Measurements from ENCODE around the gene ADGRD1.

ADGRD1 gene

DNA sequence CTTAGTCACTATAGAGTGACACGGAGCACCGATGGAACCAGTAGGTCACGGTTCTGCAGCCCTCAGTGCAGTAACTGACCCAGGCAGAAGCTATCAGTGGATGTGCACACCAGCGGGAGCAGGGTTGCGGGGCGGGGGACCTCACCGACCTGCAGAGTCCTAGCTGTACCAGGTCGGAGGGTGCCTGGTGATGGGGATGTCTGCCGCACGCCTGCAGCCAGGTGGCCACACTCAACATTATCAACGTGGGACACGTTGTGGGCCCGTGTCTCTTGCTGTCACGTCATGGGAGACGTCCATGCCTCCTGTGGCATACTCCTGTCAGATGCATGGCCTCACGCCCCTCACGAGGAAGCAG lies 55.2 kb downstream of the ADGRD1 start:
- Histone ChIP-seq H3K79me1 (ENCODE audit: low read length) (no peaks in the 10 kb centered on the region), H2AK5ac (ENCODE audit: low read length) (no peak overlapping the region), H3K27ac (ENCODE audit: low read depth, low read length) (no peak overlapping the region), H3K4me1 (ENCODE audit: control insufficient read depth in 1 of 2, insufficient read depth in 2 of 2, low read length in 2 of 2) (no peaks in the 10 kb centered on the region), H4K12ac (ENCODE audit: low read depth, low read length) (no peak overlapping the region), H2BK12ac (ENCODE audit: low read length) (no peak overlapping the region), H3K4me3 (ENCODE audit: low read depth, low read length) (no peak overlapping the region), H2BK120ac (ENCODE audit: insufficient read depth, low read length, poor library complexity) (no peak overlapping the region), H3K9me3 (ENCODE audit: insufficient read depth, low read depth, low read length) (peaks cover 3% of the 10 kb centered on the region), H4K91ac (ENCODE audit: low read depth, low read length) (no peak overlapping the region), H3K79me2 (ENCODE audit: control insufficient read depth, insufficient read depth, low read length, poor library complexity) (peaks cover 1% of the 10 kb centered on the region), H2AFZ (ENCODE audit: insufficient read depth, low read length, poor library complexity) (no peak overlapping the region), H3K23ac (ENCODE audit: low read length) (no peak overlapping the region), H3K14ac (ENCODE audit: low read length) (no peak overlapping the region), H3K27me3 (ENCODE audit: insufficient read depth, low read length) (no peaks in the 10 kb centered on the region), H3K4ac (ENCODE audit: low read depth, low read length) (no peak overlapping the region), H3K36me3 (ENCODE audit: control insufficient read depth in 1 of 2, insufficient read depth in 2 of 2, low read length in 2 of 2) (no peaks in the 10 kb centered on the region), H3K4me2 (ENCODE audit: low read length) (no peak overlapping the region), H3K9ac (ENCODE audit: low read length) (no peak overlapping the region), H4K8ac (ENCODE audit: low read depth, low read length) (no peak overlapping the region), H3K18ac (ENCODE audit: low read length) (no peak overlapping the region), H2BK5ac (ENCODE audit: low read depth, low read length, poor library complexity) (no peak overlapping the region)
- DNase-seq, result no peak
- WGBS (ENCODE audit: extremely low coverage, insufficient coverage, insufficient read length), result no CpG with 5 or more reads among the region's 17 CpGs

DNA sequence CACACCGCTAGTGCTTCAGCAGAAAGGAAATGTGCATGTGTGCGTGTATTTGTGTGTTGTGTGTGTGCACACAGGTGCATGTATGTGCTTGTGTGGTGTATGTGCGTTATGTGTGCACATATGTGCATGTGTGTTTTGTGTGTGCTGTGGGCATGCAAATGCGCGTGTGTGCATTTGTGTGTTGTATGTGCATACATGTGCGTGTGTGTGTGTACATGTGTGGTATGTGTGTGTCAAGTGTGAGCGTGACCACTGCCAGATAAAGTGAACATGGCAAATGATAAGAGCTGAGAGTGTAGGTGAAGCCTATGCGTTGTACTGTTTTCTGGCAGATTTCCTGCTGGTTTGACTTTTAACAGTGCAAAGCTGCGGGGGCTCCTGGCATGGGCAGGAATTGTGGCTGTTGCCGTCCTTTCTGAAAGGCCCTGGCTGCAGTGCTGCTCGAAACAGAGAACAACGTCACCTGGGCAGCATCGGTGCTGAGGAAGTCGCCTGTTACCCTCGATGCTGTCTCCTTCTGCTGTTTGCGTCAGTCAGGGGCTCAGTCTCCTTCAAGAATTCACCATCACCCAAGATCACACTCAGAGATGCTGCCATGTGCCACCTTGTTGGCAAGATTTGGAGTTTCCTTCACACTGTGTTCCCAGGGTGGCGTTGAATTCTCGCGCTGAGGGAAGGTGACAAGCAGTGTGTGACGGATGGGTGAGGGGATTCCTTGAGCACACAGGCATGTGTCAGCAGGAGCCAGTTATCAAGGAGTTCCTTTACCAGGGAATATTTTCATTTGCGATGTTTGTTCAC lies 56.1 kb downstream of the ADGRD1 start:
- DNase-seq, result no peak
- Histone ChIP-seq H4K8ac (ENCODE audit: low read depth, low read length) (no peak overlapping the region), H3K4me1 (ENCODE audit: control insufficient read depth in 1 of 2, insufficient read depth in 2 of 2, low read length in 2 of 2) (no peaks in the 10 kb centered on the region), H3K27ac (ENCODE audit: low read depth, low read length) (no peak overlapping the region), H3K27me3 (ENCODE audit: insufficient read depth, low read length) (no peaks in the 10 kb centered on the region), H3K14ac (ENCODE audit: low read length) (no peak overlapping the region), H4K91ac (ENCODE audit: low read depth, low read length) (no peak overlapping the region), H3K4me3 (ENCODE audit: low read depth, low read length) (peak overlapping the region; percentile 30), H2BK12ac (ENCODE audit: low read length) (no peak overlapping the region), H2AFZ (ENCODE audit: insufficient read depth, low read length, poor library complexity) (no peak overlapping the region), H3K9me3 (ENCODE audit: insufficient read depth, low read depth, low read length) (peaks cover 3% of the 10 kb centered on the region), H3K79me2 (ENCODE audit: control insufficient read depth, insufficient read depth, low read length, poor library complexity) (peaks cover 1% of the 10 kb centered on the region), H3K36me3 (ENCODE audit: control insufficient read depth in 1 of 2, insufficient read depth in 2 of 2, low read length in 2 of 2) (no peaks in the 10 kb centered on the region), H3K18ac (ENCODE audit: low read length) (no peak overlapping the region), H2BK120ac (ENCODE audit: insufficient read depth, low read length, poor library complexity) (no peak overlapping the region), H4K12ac (ENCODE audit: low read depth, low read length) (no peak overlapping the region), H3K4me2 (ENCODE audit: low read length) (no peak overlapping the region), H2AK5ac (ENCODE audit: low read length) (no peak overlapping the region), H3K23ac (ENCODE audit: low read length) (peak overlapping the region; percentile 94), H3K9ac (ENCODE audit: low read length) (no peak overlapping the region), H2BK5ac (ENCODE audit: low read depth, low read length, poor library complexity) (no peak overlapping the region), H3K4ac (ENCODE audit: low read depth, low read length) (no peak overlapping the region), H3K79me1 (ENCODE audit: low read length) (no peaks in the 10 kb centered on the region)
- WGBS (ENCODE audit: extremely low coverage, insufficient coverage, insufficient read length), result no CpG with 5 or more reads among the region's 21 CpGs

DNA sequence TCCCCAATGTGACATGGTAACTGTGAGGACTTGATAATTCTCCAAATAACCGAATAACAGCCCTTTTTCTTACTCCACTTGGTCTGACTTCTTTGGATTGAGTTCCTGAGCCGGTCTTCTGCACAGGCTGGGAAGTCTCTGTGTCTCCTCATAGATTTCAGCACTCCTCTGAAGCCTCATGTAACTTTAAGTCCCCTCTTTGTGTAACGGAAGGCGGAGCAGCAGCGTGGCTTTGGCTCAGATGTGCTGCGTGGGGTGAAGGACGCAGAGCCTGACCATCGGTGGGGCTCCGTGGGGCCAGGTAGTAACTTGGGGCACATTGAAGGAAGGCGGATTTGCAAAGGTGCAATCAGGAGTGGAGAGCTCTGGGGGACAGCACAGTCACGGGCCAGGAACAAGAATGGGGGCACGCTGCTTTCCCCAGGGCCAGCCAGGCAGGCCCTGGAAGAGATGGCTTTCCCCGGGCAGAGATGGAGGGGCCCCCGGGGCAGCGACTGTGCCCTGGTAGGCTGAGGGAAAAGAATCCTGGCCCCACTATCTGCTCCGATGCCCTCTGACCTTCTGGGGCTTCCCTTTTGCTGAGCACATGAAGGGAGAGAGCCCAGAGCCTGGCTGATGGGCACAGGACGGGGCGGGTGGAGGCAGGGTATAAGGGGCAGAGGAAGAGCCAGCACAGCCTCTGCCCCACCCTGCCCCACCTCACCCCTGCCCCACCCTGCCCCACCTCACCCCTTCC lies 56.9 kb downstream of the ADGRD1 start:
- H3K23ac ChIP-seq (ENCODE audit: low read length), result no peak overlapping the region
- H2AFZ ChIP-seq (ENCODE audit: insufficient read depth, low read length, poor library complexity), result no peak overlapping the region
- H3K27ac ChIP-seq (ENCODE audit: low read depth, low read length), result no peak overlapping the region
- H2BK5ac ChIP-seq (ENCODE audit: low read depth, low read length, poor library complexity), result no peak overlapping the region
- peaks cover 3% of the 10 kb centered on the region for H3K9me3 ChIP-seq (ENCODE audit: insufficient read depth, low read depth, low read length)
- H4K8ac ChIP-seq (ENCODE audit: low read depth, low read length), result no peak overlapping the region
- no peak overlapping the region for H3K4ac ChIP-seq (ENCODE audit: low read depth, low read length)
- WGBS (ENCODE audit: extremely low coverage, insufficient coverage, insufficient read length), result no CpG with 5 or more reads among the region's 18 CpGs
- peaks cover 1% of the 10 kb centered on the region for H3K79me2 ChIP-seq (ENCODE audit: control insufficient read depth, insufficient read depth, low read length, poor library complexity)
- no peak overlapping the region for H3K9ac ChIP-seq (ENCODE audit: low read length)
- no peak overlapping the region for H2BK12ac ChIP-seq (ENCODE audit: low read length)
- H4K91ac ChIP-seq (ENCODE audit: low read depth, low read length), result no peak overlapping the region
- H3K4me2 ChIP-seq (ENCODE audit: low read length), result no peak overlapping the region
- H3K4me3 ChIP-seq (ENCODE audit: low read depth, low read length), result no peak overlapping the region
- no peak overlapping the region for H4K12ac ChIP-seq (ENCODE audit: low read depth, low read length)
- no peak overlapping the region for H2AK5ac ChIP-seq (ENCODE audit: low read length)
- H3K27me3 ChIP-seq (ENCODE audit: insufficient read depth, low read length), result no peaks in the 10 kb centered on the region
- DNase-seq, result no peak
- H2BK120ac ChIP-seq (ENCODE audit: insufficient read depth, low read length, poor library complexity), result no peak overlapping the region
- H3K14ac ChIP-seq (ENCODE audit: low read length), result no peak overlapping the region
- H3K18ac ChIP-seq (ENCODE audit: low read length), result no peak overlapping the region
- no peaks in the 10 kb centered on the region for H3K4me1 ChIP-seq (ENCODE audit: control insufficient read depth in 1 of 2, insufficient read depth in 2 of 2, low read length in 2 of 2)
- H3K79me1 ChIP-seq (ENCODE audit: low read length), result no peaks in the 10 kb centered on the region
- no peaks in the 10 kb centered on the region for H3K36me3 ChIP-seq (ENCODE audit: control insufficient read depth in 1 of 2, insufficient read depth in 2 of 2, low read length in 2 of 2)

DNA sequence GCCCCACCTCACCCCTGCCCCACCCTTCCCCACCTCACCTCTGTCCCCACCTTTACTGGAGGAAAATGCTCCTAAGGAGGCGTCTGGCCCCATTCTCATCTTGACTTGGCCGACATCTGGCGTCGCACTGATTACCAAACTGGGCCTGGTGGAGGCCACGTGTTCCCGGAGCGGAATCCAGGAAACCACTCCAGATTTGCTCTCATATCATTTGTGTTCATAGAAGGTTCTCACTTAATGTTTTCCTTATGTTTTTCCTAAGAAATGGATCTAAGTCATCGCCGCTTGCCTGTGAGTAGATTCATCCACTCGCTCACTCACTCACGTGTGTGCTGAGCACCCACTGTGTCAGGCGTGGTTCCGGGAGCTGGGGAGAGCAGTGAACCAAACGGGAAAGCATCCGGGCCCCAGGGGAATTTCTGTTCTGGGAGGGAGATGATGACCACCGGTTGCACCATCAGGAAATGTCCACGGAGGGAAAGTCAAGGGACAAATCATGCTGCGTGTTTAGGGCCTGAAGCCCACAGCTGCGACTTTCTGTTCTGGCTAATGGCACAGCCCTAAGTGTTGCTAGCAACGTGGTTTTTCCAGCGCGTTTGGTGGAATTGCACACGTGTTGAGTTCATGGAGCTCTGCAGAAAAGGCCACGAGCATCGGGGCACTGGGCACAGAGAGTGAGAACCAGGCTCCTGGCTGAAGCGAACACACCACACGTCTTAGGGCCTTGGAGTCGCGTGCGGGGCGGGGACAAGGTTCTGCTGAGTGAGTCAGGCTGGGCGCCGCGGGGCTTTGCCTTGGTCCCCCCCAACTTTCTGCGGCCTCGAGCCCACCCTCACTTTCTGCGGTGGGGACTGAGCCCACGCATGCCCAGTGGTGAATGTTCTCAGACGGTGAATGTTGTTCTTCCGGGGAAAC lies 57.7 kb downstream of the ADGRD1 start:
- H3K27ac ChIP-seq (ENCODE audit: low read depth, low read length), result no peak overlapping the region
- no peak overlapping the region for H3K4ac ChIP-seq (ENCODE audit: low read depth, low read length)
- no peak overlapping the region for H2AK5ac ChIP-seq (ENCODE audit: low read length)
- no peak overlapping the region for H2BK12ac ChIP-seq (ENCODE audit: low read length)
- WGBS (ENCODE audit: extremely low coverage, insufficient coverage, insufficient read length), result no CpG with 5 or more reads among the region's 40 CpGs
- no peak overlapping the region for H3K23ac ChIP-seq (ENCODE audit: low read length)
- peaks cover 1% of the 10 kb centered on the region for H3K79me2 ChIP-seq (ENCODE audit: control insufficient read depth, insufficient read depth, low read length, poor library complexity)
- no peak overlapping the region for H4K12ac ChIP-seq (ENCODE audit: low read depth, low read length)
- no peak overlapping the region for H4K8ac ChIP-seq (ENCODE audit: low read depth, low read length)
- H2AFZ ChIP-seq (ENCODE audit: insufficient read depth, low read length, poor library complexity), result no peak overlapping the region
- no peak overlapping the region for H3K18ac ChIP-seq (ENCODE audit: low read length)
- no peaks in the 10 kb centered on the region for H3K9me3 ChIP-seq (ENCODE audit: insufficient read depth, low read depth, low read length)
- no peak overlapping the region for H4K91ac ChIP-seq (ENCODE audit: low read depth, low read length)
- no peak overlapping the region for H3K4me2 ChIP-seq (ENCODE audit: low read length)
- no peaks in the 10 kb centered on the region for H3K36me3 ChIP-seq (ENCODE audit: control insufficient read depth in 1 of 2, insufficient read depth in 2 of 2, low read length in 2 of 2)
- H3K14ac ChIP-seq (ENCODE audit: low read length), result no peak overlapping the region
- no peak overlapping the region for H2BK120ac ChIP-seq (ENCODE audit: insufficient read depth, low read length, poor library complexity)
- H3K4me1 ChIP-seq (ENCODE audit: control insufficient read depth in 1 of 2, insufficient read depth in 2 of 2, low read length in 2 of 2), result no peaks in the 10 kb centered on the region
- no peaks in the 10 kb centered on the region for H3K79me1 ChIP-seq (ENCODE audit: low read length)
- H3K27me3 ChIP-seq (ENCODE audit: insufficient read depth, low read length), result no peaks in the 10 kb centered on the region
- no peak overlapping the region for H2BK5ac ChIP-seq (ENCODE audit: low read depth, low read length, poor library complexity)
- H3K9ac ChIP-seq (ENCODE audit: low read length), result no peak overlapping the region
- no peak for DNase-seq
- no peak overlapping the region for H3K4me3 ChIP-seq (ENCODE audit: low read depth, low read length)

All from trophoblast cell (in vitro differentiated cells and primary cell).